ENCODE data around the gene COL21A1.
"Not testable (repeated sequence)": the region's sequence is repeated elsewhere in the genome, so short reads cannot be mapped to it uniquely, and the experiment has no call there.

The COL21A1 gene

DNA sequence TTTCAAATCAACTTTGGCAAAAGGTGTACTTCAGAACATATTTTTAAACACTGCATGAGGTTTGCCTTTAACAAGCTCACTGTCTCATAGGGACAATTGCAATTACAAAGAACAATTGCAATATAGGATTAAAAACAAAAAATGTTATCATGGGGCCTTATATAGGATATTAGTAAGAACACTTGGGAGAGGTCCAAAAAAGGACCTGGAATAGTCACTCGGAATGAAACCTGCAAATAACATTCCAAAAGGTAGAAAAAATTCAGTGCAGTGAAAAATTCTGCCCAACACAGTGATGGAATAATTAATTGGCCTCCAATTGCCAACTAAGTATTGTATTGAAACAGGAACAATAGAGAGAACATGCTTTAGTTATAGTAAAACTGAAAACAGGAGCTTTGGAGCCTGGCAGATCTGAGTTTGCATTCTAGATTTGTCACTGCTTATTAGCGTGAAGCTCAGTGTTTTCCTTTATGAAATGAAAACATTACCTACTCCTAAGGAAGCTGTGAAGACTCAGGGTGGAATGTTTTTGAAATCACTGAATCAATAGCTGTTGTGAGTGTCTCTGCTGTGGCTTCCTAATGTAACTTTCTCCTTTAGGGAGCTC, 199.3 kb downstream of the COL21A1 start:
- ATAC-seq (no peak), DNase-seq (no peak)

- no peak for ATAC-seq
- no peak for DNase-seq
Measured at GRCh38 chr6:56046576-56046975, 200.8 kb downstream of the COL21A1 start.

DNA sequence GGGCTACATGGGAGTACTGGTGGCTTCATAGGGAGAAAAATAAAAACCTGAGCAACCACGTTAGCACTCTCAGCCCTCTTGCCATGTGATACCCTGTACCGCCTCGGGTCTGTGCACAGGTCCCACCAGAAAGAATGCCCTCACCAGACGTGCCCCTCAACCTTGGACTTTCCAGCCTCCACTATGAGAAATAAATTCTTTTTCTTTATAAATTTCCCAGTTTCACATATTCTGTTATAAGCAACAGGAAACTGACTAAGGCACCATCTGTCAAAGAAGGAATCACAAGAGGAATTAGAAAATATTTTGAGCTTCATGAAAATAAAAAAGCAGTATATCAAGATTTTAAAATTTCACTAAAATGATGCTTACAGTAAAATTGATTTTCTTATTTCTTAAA, 203.6 kb downstream of the COL21A1 start:
- no peak for DNase-seq
- ATAC-seq: no peak

DNA sequence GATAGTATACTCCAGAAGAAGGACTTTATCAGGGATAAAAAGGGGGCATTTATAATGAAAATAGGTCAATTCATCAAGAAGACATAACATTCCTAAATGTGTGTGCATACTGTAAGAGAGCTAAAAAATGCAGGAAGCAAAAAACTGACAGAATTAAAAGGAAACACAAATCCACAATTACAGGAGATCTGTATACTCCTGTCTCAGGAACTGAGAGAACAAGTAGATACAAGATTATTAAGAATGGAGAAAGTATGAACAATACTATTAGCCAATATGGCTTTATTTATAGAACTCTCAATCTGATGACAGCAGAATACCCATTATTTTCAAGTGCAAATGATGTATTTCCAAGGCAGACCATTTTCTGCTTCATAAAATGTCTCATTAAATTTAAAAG, 204.3 kb downstream of the COL21A1 start:
- DNase-seq (no peak), ATAC-seq (no peak)

DNA sequence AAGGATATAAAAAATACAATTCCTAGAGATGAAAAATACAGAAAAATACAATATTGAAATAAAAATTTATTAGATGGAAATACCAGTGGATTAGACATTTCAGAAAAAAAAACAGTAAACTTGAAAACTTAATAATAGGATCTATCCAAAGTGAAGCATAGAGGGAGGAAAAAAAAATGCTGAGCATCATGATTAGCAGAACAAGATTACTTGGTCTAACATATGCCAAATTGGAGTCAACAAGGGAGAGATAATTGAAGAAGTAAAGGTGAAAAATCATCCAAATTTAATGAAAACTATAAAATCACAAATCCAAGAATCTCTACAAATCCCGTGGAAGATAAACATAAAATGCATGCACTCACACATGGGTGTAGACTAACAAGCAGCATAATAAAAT, 205.8 kb downstream of the COL21A1 start:
- DNase-seq: no peak
- ATAC-seq: no peak

DNA sequence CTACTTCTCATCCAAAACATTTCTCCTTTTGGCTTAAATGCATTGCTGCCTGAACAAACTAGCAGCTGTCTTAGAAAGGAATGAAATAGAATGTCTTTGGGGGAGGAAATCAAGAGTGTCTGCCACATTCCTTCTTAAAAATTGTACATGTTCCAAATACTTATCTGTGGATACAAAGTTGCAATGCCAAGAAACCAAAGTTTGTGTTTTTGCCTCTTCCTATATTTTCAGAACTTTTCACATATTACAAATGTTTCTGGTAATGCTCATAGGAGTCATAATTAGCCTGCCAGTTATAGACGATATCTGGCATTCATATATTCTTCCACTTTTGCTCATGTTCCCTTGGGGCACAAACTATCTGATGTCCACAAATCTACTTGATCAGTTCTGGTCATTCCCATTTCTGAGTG, 206.5 kb downstream of the COL21A1 start:
- DNase-seq: no peak
- no peak for ATAC-seq

GRCh38 chr6:56040223-56040622, 207.2 kb downstream of the COL21A1 start:
- DNase-seq (no peak), ATAC-seq (no peak)

DNA sequence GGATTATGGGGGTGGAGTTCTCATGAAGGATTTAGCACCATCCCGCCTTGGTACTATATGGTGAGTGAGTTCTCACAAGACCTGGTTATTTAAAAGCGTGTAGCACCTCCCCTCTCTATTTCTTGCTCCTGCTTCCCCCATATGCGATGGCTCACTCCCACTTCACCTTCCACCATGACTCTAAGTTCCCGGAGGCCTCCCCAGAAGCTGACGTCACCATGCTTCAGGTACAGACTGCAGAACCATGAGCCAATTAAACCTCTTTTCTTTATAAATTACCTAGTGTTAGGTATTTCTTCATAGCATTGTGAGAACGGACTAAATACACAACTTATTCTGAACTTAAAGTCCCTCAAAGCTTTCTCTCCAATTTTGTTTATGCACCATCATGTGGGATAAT, 208.6 kb downstream of the COL21A1 start:
- DNase-seq: no peak
- ATAC-seq: no peak

- ATAC-seq (no peak), DNase-seq (no peak)
Measured at GRCh38 chr6:56037601-56038000, 209.8 kb downstream of the COL21A1 start.

DNA sequence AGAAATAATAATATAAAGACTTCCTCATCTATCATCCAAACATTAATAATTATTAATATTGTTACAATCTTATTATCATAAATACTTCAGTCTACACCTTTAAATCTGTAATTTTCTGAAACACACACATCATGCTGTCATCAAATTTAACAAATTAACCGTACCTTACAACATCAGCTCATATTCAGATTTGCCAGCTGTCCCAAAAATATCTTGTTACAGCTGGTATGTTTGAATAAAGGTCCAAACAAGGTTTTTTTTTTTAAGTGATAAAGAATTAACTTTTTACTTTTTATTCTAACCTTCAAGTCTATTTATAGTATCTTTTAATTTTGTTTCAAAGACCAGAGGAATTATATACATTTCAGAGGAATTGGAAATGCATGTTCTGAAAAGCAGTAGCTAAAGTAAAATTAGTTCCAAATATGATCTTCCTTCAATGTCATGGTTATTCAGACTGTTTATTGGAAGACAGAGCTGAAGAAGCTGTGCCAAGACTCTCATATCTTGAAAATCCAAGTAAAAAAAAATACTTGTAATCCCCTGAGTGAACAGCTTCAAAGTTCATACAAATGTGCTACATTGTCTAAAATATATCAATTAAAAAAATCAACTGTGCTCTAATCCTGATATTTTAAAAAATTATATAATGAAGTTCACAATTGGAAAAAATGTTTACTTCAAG, 210.3 kb downstream of the COL21A1 start:
- ATAC-seq (no peak), DNase-seq (no peak)

GRCh38 chr6:56033401-56033800, 214.0 kb downstream of the COL21A1 start:
- ATAC-seq (no peak), DNase-seq (no peak)

GRCh38 chr6:56032715-56033260, 214.6 kb downstream of the COL21A1 start:
- ATAC-seq: no peak

DNA sequence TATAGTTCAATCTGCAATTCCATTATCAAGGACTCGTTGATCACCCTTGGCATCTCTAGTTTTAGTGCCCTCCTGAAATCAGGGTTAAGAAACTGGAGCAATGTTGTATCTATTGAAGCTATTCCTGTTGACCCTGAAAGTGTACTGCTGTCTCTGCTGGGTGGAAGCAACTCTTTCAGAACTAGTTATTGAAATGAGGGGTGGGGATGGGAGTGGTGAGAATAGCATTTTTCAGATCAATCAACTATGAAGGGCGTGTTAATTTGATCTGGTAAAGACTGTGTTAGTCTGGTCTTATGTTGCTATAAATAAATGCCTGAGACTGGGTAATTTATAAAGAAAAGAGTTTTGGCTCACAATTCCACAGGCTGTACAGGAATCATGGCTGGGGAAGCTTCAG, 219.5 kb downstream of the COL21A1 start:
- ATAC-seq: no peak
- DNase-seq: no peak

More at GRCh38 chr6:56032715-56033260, 214.6 kb downstream of the COL21A1 start:
- no peak for DNase-seq

GRCh38 chr6:56026455-56027180, 220.8 kb downstream of the COL21A1 start:
- ATAC-seq (no peak), DNase-seq (no peak)

GRCh38 chr6:56025795-56026194, 221.6 kb downstream of the COL21A1 start:
- ATAC-seq: no peak
- no peak for DNase-seq

GRCh38 chr6:56024931-56025330, 222.4 kb downstream of the COL21A1 start:
- DNase-seq (no peak), ATAC-seq (no peak)

DNA sequence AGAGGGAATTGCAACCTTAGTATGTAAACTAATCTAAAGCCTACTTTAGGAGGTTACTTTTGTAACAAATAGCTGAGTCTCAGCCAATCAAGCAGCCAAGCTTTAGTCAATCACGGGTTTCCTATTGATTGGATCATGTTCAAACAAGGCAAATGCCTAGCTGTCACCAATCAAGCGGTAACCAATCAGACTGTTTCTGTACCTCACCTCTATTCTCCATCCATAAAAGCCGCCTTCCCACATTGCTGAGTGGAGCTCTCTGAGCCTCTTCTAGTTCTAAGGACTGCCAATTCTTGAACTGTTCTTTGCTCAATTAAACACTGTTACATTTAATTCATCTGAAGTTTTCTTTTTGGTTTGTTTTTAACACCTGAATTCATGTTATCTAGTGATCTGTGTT, 223.6 kb downstream of the COL21A1 start:
- DNase-seq (no peak), ATAC-seq (no peak)

GRCh38 chr6:56022678-56023077, 224.7 kb downstream of the COL21A1 start:
- ATAC-seq: no peak
- DNase-seq: no peak

DNA sequence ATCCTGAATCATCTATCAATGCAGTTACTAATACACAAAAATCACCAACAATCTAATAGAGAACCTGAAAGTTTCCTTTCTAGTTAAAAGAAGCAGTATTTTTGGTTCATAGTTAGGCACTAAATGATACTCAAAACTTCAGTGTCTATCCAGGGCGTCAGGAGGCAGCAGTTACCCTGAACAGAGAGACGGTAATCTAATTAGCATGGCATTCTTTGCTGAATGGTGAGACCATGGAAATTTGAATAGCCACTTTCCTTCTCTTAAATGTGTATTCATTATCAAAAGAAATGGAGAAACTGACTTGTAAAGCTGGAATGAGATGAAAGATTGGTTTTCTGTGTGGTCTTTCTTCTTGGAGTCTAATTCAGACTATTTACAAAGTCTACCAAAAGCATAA, 225.4 kb downstream of the COL21A1 start:
- ATAC-seq (no peak), DNase-seq (no peak)

DNA sequence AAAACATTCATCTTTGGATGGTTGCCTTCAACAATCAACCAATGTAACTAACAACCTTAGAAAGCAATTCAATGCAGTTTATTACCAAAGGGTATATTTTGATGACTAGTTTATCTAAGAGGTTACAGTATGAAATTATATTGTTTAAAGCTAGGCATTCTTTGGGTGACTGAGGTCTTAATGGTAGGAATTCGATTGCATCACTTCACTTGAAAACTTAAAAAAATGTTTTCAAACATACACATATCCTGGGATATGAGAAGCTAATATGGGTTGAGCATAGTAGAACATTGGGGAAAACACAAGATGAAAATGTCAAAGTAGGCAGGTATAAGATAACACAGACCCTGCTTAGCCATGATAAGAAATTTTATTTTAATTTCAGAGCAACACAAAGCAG, 227.4 kb downstream of the COL21A1 start:
- no peak for ATAC-seq
- no peak for DNase-seq

DNA sequence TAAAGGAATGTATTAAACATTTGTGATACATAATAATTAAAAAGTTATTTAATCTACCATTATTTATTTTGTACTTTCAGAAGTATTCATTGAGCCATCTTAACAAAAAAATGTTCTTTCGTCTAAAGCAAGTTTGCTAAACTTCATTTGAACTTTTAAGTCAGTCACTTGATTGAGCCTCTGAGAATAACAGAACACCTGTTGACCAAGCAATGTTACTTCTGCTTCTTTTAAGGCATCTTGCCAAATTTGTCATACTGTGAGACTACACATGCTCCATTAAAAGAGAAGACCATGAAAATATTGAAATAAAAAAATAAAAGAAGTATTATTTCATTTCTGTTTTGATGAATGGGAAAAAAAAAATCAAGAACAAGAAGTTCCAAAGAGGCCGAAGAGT, 230.2 kb downstream of the COL21A1 start:
- ATAC-seq (no peak), DNase-seq (no peak)

DNA sequence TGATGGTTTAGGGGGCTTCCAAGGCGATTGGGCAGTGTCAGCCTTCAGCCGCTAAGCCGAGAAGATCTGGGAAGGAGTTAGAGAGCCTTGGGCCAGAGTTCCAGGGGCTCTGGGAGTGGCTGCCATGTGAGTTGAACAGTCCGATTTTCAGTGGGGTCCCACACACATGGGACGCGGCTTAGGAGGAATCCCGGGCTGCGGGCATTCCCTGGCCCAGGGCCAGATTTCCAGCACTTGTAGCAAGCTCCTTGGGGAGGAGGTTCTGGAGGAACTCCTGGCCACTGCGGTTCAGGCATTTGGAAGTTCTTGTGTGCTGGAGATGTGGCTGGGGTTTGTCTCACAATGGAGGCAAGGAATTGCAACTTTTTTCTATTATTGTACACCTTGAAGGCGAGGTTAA, 233.3 kb downstream of the COL21A1 start:
- DNase-seq, ATAC-seq: not testable (repeated sequence)

DNA sequence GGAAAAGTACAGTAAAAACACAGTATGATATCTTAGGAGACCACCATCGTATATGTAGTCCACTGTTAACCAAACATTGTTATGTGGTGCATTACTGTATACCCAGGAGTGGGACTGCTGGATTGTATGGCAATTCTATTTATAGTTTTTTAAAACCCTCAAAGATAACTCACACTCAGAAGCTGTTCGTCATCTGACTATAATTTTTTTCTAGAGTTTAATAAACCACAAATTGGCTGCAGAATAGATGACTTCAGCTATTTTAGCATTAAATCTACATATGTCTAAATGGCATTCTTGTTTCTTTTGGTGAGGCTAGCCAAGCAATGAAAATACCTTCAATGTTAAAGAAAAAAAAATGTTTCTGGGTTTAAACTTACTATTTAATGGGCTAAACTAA, 237.7 kb downstream of the COL21A1 start:
- DNase-seq (no peak), ATAC-seq (no peak)

Data from stimulated activated naive CD8-positive, alpha-beta T cell treated with anti-CD3 and anti-CD28 coated beads, Interleukin-15, Interleukin-2, amounts not matched to agents 100 U/mL and 50 U/mL, for 24 hours (primary cell).